Activated CD8-positive, alpha-beta T cell treated with anti-CD3 and anti-CD28 coated beads for 36 hours (primary cell): ENCODE measurements around the gene DNAJB1. TPM values are rescaled to one million over a fixed set of nuclear protein-coding genes. Genes with fewer than 3 reads are reported as not detected.

Source experiments
- ATAC-seq: fragments of 200-7000 bp; cut with Tn5 transposase; one replicate; pipeline ENCODE4 v1.10.0; 2021; ENCODE audit warnings: mild to moderate bottlenecking, moderate library complexity
- CTCF ChIA-PET: fragments of 350-600 bp; sonication (Branson Sonifier 250); formaldehyde crosslinking; loops from one replicate; lab custom pipeline; 2021; ENCODE audit warnings: antibody characterized with exemption; lab: Charles Lee
- POLR2A ChIA-PET: fragments of 350-600 bp; sonication (Branson Sonifier 250); formaldehyde crosslinking; loops from one replicate; lab custom pipeline; 2021; ENCODE audit warnings: antibody characterized with exemption; lab: Charles Lee
- DNase-seq: peaks from one replicate; pipeline ENCODE4 v3.0.0-alpha.2; 2020
- H3K27ac Mint-ChIP-seq: one replicate; pipeline ENCODE4 v1.8.0; 2021; ENCODE audit warnings: mild to moderate bottlenecking, mixed read lengths
- H3K27me3 Mint-ChIP-seq: one replicate; pipeline ENCODE4 v1.8.0; 2021; ENCODE audit warnings: mixed read lengths
- H3K36me3 Mint-ChIP-seq: one replicate; pipeline ENCODE4 v1.8.0; 2021; ENCODE audit warnings: low read depth, mixed read lengths
- H3K4me1 Mint-ChIP-seq: one replicate; pipeline ENCODE4 v1.8.0; 2021; ENCODE audit warnings: low read depth, mixed read lengths
- H3K4me3 Mint-ChIP-seq: one replicate; pipeline ENCODE4 v1.8.0; 2021; ENCODE audit warnings: mild to moderate bottlenecking, moderate library complexity, mixed read lengths
- H3K9me3 Mint-ChIP-seq: one replicate; pipeline ENCODE4 v1.8.0; 2021; ENCODE audit warnings: mixed read lengths
- intact Hi-C: fragments of 100-400 bp; cut with micrococcal nuclease; formaldehyde crosslinking; loops from one replicate; pipeline ENCODE4 v1.10.0; 2022
- total RNA-seq, 2 experiments: library from RNA; stranded (reverse); gene quantifications; one replicate each; pipeline ENCODE4 v1.2.3, GENCODE V29; 2021
- TF ChIP-seq, protein P1 (sequence below): fragments of 200-600 bp; IDR thresholded peaks from one replicate; pipeline ENCODE4 v1.8.0; 2022; ENCODE audit warnings: antibody characterized with exemption, mild to moderate bottlenecking

The DNAJB1 gene
- total RNA-seq, 2 experiments from 2014 or later: 52.0 to 59.6 TPM

DNA sequence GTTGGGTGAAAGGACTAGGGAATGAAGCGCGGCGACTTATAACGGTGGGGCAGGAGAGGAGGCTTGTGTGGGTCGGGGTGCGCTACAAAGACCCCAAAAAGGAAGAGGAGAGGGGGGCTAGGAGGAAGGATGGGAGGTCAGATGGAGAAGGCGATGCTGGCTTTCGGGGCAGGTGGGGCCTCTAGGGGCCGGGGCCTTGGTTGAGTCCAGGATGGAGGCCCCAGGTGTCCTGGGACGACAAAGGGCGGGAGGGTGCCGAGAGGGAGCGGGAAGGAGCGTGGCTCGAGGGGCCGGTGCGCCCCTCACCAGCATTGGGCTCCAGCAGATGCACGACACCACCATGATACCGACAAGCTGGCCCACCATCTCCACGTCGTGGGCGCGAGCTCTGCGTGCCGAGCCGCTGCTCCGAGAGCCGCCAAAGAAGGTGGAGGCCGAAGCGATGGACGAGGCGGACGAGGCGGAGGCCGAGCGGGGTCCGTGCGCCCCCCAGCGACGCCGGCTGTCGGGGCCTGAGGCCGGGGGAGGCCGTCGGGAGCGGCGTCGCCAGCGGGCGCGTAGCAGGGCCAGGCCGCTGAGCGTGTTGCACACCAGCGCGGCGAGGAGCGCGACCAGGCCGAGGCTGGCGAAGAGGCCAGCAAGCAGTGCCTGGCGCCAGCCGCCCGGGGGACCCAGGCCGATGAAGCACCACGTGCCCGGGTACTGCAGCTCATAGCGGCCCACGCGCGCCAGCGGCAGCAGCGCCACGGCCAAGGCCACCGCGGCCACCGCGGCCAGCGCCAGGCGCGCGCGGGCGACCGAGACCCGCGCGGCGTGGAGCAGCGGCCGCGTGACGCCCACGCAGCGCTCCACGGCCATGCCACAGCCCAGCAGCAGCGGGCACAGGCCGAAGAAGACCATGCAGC, 44.9 kb downstream of the DNAJB1 start:
- ATAC-seq (no peak), DNase-seq (no peak)
- peaks cover 15% of the 10 kb centered on the region for H3K27me3 Mint-ChIP-seq
- peaks cover 34% of the 10 kb centered on the region for H3K4me1 Mint-ChIP-seq
- no peak overlapping the region for H3K4me3 Mint-ChIP-seq
- H3K9me3 Mint-ChIP-seq: no peaks in the 10 kb centered on the region
- ChIA-PET POLR2A (interaction anchor here (0.7 to 2.3 kb wide), 8 partner anchors 8 to 271 kb away, joined by 3 to 11 read pairs (median 3); partner anchors contain the start of genes DDX39A and PKN1), CTCF (interaction anchor here (0.6 to 2.2 kb wide), 16 partner anchors 7 to 337 kb away, joined by 3 to 9 read pairs (median 4); partner anchors contain the start of genes ASF1B, GIPC1 and PKN1)
- TF ChIP-seq, protein P1, sequence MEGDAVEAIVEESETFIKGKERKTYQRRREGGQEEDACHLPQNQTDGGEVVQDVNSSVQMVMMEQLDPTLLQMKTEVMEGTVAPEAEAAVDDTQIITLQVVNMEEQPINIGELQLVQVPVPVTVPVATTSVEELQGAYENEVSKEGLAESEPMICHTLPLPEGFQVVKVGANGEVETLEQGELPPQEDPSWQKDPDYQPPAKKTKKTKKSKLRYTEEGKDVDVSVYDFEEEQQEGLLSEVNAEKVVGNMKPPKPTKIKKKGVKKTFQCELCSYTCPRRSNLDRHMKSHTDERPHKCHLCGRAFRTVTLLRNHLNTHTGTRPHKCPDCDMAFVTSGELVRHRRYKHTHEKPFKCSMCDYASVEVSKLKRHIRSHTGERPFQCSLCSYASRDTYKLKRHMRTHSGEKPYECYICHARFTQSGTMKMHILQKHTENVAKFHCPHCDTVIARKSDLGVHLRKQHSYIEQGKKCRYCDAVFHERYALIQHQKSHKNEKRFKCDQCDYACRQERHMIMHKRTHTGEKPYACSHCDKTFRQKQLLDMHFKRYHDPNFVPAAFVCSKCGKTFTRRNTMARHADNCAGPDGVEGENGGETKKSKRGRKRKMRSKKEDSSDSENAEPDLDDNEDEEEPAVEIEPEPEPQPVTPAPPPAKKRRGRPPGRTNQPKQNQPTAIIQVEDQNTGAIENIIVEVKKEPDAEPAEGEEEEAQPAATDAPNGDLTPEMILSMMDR: no peak
- H3K36me3 Mint-ChIP-seq: peaks cover 8% of the 10 kb centered on the region
- H3K27ac Mint-ChIP-seq: no peak overlapping the region
- intact Hi-C loops: no loop called here

DNA sequence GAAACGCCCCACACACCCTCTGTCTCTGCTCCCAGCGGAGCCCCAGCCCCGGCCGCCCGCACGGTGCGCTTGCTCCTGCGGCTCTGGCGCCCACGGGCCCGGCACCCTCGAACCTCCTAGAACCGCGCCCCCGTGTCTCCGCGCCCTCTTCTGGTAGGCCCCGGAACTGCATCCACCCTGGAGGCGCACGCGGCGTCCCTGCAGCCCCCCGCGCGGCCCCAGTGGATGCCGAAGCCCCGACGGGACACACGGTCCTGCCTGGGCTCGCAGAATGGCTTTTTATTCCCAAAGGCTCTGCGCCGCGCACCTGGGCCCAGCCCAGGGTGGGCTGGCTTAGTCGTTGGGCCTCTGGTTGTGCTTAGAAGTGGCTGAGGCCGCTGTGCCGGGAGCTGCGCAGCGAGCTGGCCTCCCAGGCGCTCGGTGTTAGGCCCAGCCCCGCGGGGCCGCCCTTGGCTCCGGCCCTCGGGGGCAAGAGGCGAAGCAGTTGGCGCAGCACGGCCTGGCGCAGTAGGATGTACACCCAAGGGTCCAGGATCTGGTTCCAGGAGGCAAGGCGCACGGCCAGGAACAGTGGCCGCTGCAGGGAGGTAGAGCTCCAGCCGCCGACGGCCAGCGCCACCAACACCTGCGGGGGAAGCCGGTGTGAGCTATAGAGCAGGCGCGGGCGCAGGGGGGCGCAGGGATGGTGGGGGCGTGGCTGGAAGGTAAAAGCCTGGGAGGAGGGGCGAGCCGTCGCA, 45.8 kb downstream of the DNAJB1 start:
- no peak overlapping the region for H3K4me3 Mint-ChIP-seq
- CTCF ChIA-PET: interaction anchor here (0.6 to 2.2 kb wide), 21 partner anchors 8 to 336 kb away, joined by 3 to 9 read pairs (median 4); partner anchors contain the start of genes ASF1B, GIPC1 and PKN1
- TF ChIP-seq, protein P1: peak; percentile 100
- no peaks in the 10 kb centered on the region for H3K9me3 Mint-ChIP-seq
- no peak overlapping the region for H3K27ac Mint-ChIP-seq
- intact Hi-C loops: no loop called here
- ATAC-seq: peak; percentile 63
- H3K27me3 Mint-ChIP-seq: peaks cover 15% of the 10 kb centered on the region
- peaks cover 8% of the 10 kb centered on the region for H3K36me3 Mint-ChIP-seq
- POLR2A ChIA-PET: interaction anchor here (0.7 to 2.3 kb wide), 10 partner anchors 9 to 270 kb away, joined by 3 to 11 read pairs (median 3); partner anchors contain the start of genes DDX39A and PKN1
- DNase-seq: peak; percentile 91
- H3K4me1 Mint-ChIP-seq: peaks cover 34% of the 10 kb centered on the region

DNA sequence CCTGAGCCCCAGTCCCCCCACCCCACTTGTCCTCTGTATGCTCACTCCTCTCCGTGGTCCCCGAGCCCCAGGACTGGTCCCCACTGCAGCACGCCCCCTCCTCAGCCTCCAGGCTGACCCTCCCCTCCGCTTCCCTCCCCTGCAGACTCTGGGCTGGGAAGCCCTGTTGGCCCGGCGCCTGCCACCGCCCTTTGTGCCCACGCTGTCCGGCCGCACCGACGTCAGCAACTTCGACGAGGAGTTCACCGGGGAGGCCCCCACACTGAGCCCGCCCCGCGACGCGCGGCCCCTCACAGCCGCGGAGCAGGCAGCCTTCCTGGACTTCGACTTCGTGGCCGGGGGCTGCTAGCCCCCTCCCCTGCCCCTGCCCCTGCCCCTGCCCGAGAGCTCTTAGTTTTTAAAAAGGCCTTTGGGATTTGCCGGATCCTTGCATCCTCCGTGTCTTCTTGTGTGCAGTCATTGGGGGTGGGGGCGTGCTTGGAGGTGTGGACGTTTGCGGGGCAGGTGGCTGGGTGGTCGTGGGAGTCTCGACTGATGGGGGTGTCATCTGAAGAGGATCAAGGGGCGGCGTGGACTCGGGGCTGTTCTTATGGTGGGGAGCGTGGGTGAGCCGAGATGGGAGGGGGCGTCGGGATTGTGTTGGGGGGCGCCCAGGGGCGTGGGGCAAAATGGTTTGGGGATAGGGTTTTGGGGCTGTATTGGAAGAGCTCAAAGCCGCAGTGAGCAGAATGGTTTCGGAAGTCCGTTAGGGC, 46.6 kb downstream of the DNAJB1 start:
- ATAC-seq: no peak
- no peak for DNase-seq
- peaks cover 33% of the 10 kb centered on the region for H3K4me1 Mint-ChIP-seq
- H3K4me3 Mint-ChIP-seq: no peak overlapping the region
- H3K9me3 Mint-ChIP-seq: no peaks in the 10 kb centered on the region
- H3K27ac Mint-ChIP-seq: no peak overlapping the region
- TF ChIP-seq, protein P1: no peak
- CTCF ChIA-PET: interaction anchor here (0.6 to 2.2 kb wide), 13 partner anchors 9 to 335 kb away, joined by 3 to 9 read pairs (median 4); partner anchors contain the start of genes ASF1B and PKN1
- H3K27me3 Mint-ChIP-seq: peaks cover 15% of the 10 kb centered on the region
- POLR2A ChIA-PET: interaction anchor here (1.2 to 2.3 kb wide), 6 partner anchors 11 to 66 kb away, joined by 3 to 11 read pairs (median 3); partner anchors contain the start of genes DDX39A and PKN1
- intact Hi-C loops: no loop called here
- H3K36me3 Mint-ChIP-seq: peaks cover 8% of the 10 kb centered on the region

DNA sequence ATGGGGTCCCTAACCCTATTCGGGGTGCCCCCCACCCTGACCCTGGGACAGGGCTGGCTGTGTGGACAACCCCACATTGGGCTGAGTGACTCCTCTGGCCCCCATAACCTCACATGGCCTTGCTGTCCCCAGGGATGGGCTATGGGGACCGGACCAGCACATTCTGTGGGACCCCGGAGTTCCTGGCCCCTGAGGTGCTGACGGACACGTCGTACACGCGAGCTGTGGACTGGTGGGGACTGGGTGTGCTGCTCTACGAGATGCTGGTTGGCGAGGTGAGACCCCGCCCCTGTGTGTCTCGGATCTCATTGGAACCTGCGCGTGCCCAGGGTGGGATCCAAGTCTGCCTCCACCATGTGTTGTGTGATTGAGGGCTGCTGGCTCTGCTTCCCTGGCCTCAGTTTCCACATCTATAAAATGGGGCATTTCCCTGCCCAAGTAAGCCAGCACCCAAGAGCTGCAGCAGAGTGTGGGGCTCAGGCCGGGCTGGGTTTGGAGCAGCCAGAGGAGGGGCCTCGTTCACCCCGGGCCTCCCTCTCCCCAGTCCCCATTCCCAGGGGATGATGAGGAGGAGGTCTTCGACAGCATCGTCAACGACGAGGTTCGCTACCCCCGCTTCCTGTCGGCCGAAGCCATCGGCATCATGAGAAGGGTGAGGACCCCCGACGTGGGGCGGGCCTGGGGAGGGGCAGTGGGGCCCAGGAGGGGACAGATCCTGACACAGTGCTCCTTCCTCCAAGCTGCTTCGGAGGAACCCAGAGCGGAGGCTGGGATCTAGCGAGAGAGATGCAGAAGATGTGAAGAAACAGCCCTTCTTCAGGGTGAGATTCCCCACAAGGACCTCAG, 47.9 kb downstream of the DNAJB1 start:
- peaks cover 20% of the 10 kb centered on the region for H3K4me1 Mint-ChIP-seq
- TF ChIP-seq, protein P1: no peak
- no peak overlapping the region for H3K27ac Mint-ChIP-seq
- H3K4me3 Mint-ChIP-seq: no peak overlapping the region
- ChIA-PET POLR2A (no interaction called here), CTCF (no interaction called here)
- peaks cover 14% of the 10 kb centered on the region for H3K36me3 Mint-ChIP-seq
- intact Hi-C loops: no loop called here
- H3K27me3 Mint-ChIP-seq: peaks cover 15% of the 10 kb centered on the region
- H3K9me3 Mint-ChIP-seq: no peaks in the 10 kb centered on the region
- ATAC-seq: no peak
- no peak for DNase-seq
